Endothelial cell of umbilical vein (primary cell): ENCODE data around the gene GRID2.

Experiments
- EZH2 ChIP-seq: IDR thresholded peaks from 2 replicates; pipeline ENCODE4 v1.6.1; 2012; ENCODE audit warnings: borderline replicate concordance, low read depth, mild to moderate bottlenecking, moderate library complexity, low read length, inconsistent platforms; ENCODE audit not compliant: severe bottlenecking
- GATA2 ChIP-seq: IDR thresholded peaks from 2 replicates; pipeline ENCODE4 v1.7.0; 2011; ENCODE audit warnings: low read depth, mild to moderate bottlenecking, moderate library complexity, mixed read lengths, low read length; ENCODE audit not compliant: insufficient read length, insufficient read depth
- POLR2A ChIP-seq: IDR thresholded peaks from 2 replicates; pipeline ENCODE4 v1.6.1; 2012; ENCODE audit warnings: low read depth, mild to moderate bottlenecking, control low read depth, low read length
- POLR2AphosphoS5 ChIP-seq: IDR thresholded peaks from 2 replicates; pipeline ENCODE4 v1.6.1; 2012; ENCODE audit warnings: low read depth, mild to moderate bottlenecking, control low read depth, low read length, moderate library complexity; ENCODE audit not compliant: insufficient read depth
- TF ChIP-seq, protein P1 (sequence below), 2 donors: IDR thresholded peaks; 1 replicate in 1 of 2; 2 replicates in 1 of 2; pipeline ENCODE4 v1.5.1; 2011; ENCODE audit warnings: low read length in 2 of 2, mild to moderate bottlenecking in 2 of 2, moderate library complexity in 2 of 2, control low read depth in 1 of 2, inconsistent platforms in 1 of 2, low read depth in 1 of 2; ENCODE audit not compliant: insufficient read depth in 1 of 2; ENCODE audit errors: extremely low read depth in 1 of 2
- TF ChIP-seq, protein P2 (sequence below): IDR thresholded peaks from 2 replicates; pipeline ENCODE4 v1.6.1; 2011; ENCODE audit not compliant: insufficient read depth, insufficient read length

DNA sequence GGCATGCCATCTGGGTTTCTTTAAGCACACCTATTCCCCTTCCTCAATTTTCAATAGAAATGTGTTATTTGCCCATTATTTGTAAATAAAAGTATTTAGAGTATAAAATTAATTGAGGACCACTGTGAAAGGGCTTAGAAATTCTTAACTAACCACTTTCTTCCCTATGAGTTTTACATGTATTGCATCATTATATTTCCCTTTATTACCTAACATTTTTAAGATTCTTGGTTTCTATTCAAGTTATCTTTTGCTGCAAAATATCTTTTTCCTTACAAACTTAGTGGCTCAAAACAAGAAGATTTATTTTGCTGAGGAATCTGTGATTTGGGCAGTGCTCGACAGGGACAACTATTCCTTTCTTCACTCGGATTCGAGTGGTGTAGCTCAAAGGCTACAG lies 40.5 kb downstream of the GRID2 start:
- TF ChIP-seq POLR2A (no peak), POLR2AphosphoS5 (no peak), GATA2 (no peak), EZH2 (no peak)
- TF ChIP-seq, protein P1, sequence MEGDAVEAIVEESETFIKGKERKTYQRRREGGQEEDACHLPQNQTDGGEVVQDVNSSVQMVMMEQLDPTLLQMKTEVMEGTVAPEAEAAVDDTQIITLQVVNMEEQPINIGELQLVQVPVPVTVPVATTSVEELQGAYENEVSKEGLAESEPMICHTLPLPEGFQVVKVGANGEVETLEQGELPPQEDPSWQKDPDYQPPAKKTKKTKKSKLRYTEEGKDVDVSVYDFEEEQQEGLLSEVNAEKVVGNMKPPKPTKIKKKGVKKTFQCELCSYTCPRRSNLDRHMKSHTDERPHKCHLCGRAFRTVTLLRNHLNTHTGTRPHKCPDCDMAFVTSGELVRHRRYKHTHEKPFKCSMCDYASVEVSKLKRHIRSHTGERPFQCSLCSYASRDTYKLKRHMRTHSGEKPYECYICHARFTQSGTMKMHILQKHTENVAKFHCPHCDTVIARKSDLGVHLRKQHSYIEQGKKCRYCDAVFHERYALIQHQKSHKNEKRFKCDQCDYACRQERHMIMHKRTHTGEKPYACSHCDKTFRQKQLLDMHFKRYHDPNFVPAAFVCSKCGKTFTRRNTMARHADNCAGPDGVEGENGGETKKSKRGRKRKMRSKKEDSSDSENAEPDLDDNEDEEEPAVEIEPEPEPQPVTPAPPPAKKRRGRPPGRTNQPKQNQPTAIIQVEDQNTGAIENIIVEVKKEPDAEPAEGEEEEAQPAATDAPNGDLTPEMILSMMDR (IDR thresholded peaks at IDR 0.05; ENCODE audit: extremely low read depth in 1 of 2, insufficient read depth in 1 of 2, low read depth in 1 of 2, low read length in 2 of 2): no peak
- TF ChIP-seq, protein P2, sequence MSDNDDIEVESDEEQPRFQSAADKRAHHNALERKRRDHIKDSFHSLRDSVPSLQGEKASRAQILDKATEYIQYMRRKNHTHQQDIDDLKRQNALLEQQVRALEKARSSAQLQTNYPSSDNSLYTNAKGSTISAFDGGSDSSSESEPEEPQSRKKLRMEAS: no peak
